HEK293 (cell line): ENCODE measurements around the gene DGKG.

Source experiments
- HOXA7 ChIP-seq: sonication (generic); formaldehyde crosslinking; IDR thresholded peaks from 2 replicates; pipeline ENCODE4 v1.8.1; 2022; ENCODE audit warnings: missing genetic modification reagents, borderline replicate concordance
- KLF1 ChIP-seq: fragments of 450-650 bp; formaldehyde crosslinking; IDR thresholded peaks from 2 replicates; pipeline ENCODE4 v1.5.1; 2016; ENCODE audit warnings: missing biosample characterization, missing genetic modification characterization
- REPIN1 ChIP-seq: fragments of 450-650 bp; formaldehyde crosslinking; IDR thresholded peaks from 2 replicates; pipeline ENCODE4 v1.5.1; 2017; ENCODE audit warnings: missing biosample characterization, missing genetic modification characterization, low read depth
- SCRT2 ChIP-seq: fragments of 450-650 bp; formaldehyde crosslinking; IDR thresholded peaks from 2 replicates; pipeline ENCODE4 v1.5.1; 2016; ENCODE audit warnings: missing biosample characterization, missing genetic modification characterization
- SETDB1 ChIP-seq: IDR thresholded peaks from one replicate; pipeline ENCODE4 v1.6.1; 2017; ENCODE audit warnings: mild to moderate bottlenecking, low read length, moderate library complexity, mixed read lengths; ENCODE audit not compliant: insufficient read length
- SP3 ChIP-seq: fragments of 450-650 bp; formaldehyde crosslinking; IDR thresholded peaks from 2 replicates; pipeline ENCODE4 v1.5.1; 2016; ENCODE audit warnings: missing biosample characterization, missing genetic modification characterization
- TRIM28 ChIP-seq: IDR thresholded peaks from 2 replicates; pipeline ENCODE4 v1.6.1; 2011; ENCODE audit warnings: low read length, control low read depth, borderline replicate concordance
- ZBTB21 ChIP-seq: fragments of 450-650 bp; formaldehyde crosslinking; IDR thresholded peaks from 2 replicates; pipeline ENCODE4 v1.5.1; 2017; ENCODE audit warnings: missing biosample characterization, missing genetic modification characterization
- ZNF114 ChIP-seq: fragments of 450-650 bp; formaldehyde crosslinking; IDR thresholded peaks from 2 replicates; pipeline ENCODE4 v1.5.0; 2017; ENCODE audit warnings: missing biosample characterization, missing genetic modification characterization
- ZNF133 ChIP-seq: fragments of 450-650 bp; formaldehyde crosslinking; IDR thresholded peaks from 2 replicates; pipeline ENCODE4 v1.5.1; 2016; ENCODE audit warnings: missing biosample characterization, missing genetic modification characterization
- ZNF155 ChIP-seq: fragments of 450-650 bp; formaldehyde crosslinking; IDR thresholded peaks from 2 replicates; pipeline ENCODE4 v1.5.1; 2016; ENCODE audit warnings: missing biosample characterization, missing genetic modification characterization
- ZNF174 ChIP-seq: fragments of 450-650 bp; formaldehyde crosslinking; IDR thresholded peaks from 2 replicates; pipeline ENCODE4 v1.5.0; 2017; ENCODE audit warnings: missing biosample characterization, mild to moderate bottlenecking, missing genetic modification characterization
- ZNF248 ChIP-seq: fragments of 450-650 bp; formaldehyde crosslinking; IDR thresholded peaks from 2 replicates; pipeline ENCODE4 v1.5.1; 2017; ENCODE audit warnings: missing biosample characterization, missing genetic modification characterization
- ZNF274 ChIP-seq, 2 experiments: fragments of 200-500 bp in 1 of 2; fragments of 450-650 bp in 1 of 2; sonication (Bioruptor generic) in 1 of 2; formaldehyde crosslinking in 1 of 2; IDR thresholded peaks; 2 replicates each; pipeline versions ENCODE4 v1.5.1 to v1.6.1; 2014 to 2016; ENCODE audit warnings: borderline replicate concordance in 1 of 2, inconsistent platforms in 1 of 2, low read length in 1 of 2, missing biosample characterization in 1 of 2, missing genetic modification characterization in 1 of 2
- ZNF394 ChIP-seq: fragments of 450-650 bp; formaldehyde crosslinking; IDR thresholded peaks from 2 replicates; pipeline ENCODE4 v1.5.1; 2016; ENCODE audit warnings: missing biosample characterization, missing genetic modification characterization, mild to moderate bottlenecking, moderate library complexity, borderline replicate concordance
- ZNF423 ChIP-seq: fragments of 450-650 bp; formaldehyde crosslinking; IDR thresholded peaks from 2 replicates; pipeline ENCODE4 v1.5.1; 2016; ENCODE audit warnings: missing biosample characterization, missing genetic modification characterization
- ZNF501 ChIP-seq: fragments of 450-650 bp; formaldehyde crosslinking; IDR thresholded peaks from 2 replicates; pipeline ENCODE4 v1.5.1; 2016; ENCODE audit warnings: missing biosample characterization, missing genetic modification characterization
- ZNF561 ChIP-seq: fragments of 450-650 bp; IDR thresholded peaks from 2 replicates; pipeline ENCODE4 v1.5.1; 2018; ENCODE audit warnings: missing biosample characterization, missing genetic modification characterization, borderline replicate concordance
- ZNF596 ChIP-seq: fragments of 450-650 bp; IDR thresholded peaks from 2 replicates; pipeline ENCODE4 v1.5.0; 2018; ENCODE audit warnings: missing biosample characterization, mild to moderate bottlenecking, missing genetic modification characterization, moderate library complexity
- ZNF621 ChIP-seq: fragments of 450-650 bp; formaldehyde crosslinking; IDR thresholded peaks from 2 replicates; pipeline ENCODE4 v1.5.1; 2017; ENCODE audit warnings: missing biosample characterization, missing genetic modification characterization
- ZNF747 ChIP-seq: fragments of 450-650 bp; formaldehyde crosslinking; IDR thresholded peaks from 2 replicates; pipeline ENCODE4 v1.5.1; 2016; ENCODE audit warnings: missing biosample characterization, missing genetic modification characterization
- ZNF776 ChIP-seq: fragments of 450-650 bp; formaldehyde crosslinking; IDR thresholded peaks from 2 replicates; pipeline ENCODE4 v1.5.0; 2017; ENCODE audit warnings: missing biosample characterization, missing genetic modification characterization, borderline replicate concordance
- ZSCAN30 ChIP-seq: fragments of 450-650 bp; IDR thresholded peaks from 2 replicates; pipeline ENCODE4 v1.5.1; 2018; ENCODE audit warnings: missing biosample characterization, mild to moderate bottlenecking, missing genetic modification characterization, moderate library complexity
- ZXDB ChIP-seq: fragments of 450-650 bp; formaldehyde crosslinking; IDR thresholded peaks from 2 replicates; pipeline ENCODE4 v1.5.1; 2016; ENCODE audit warnings: missing biosample characterization, missing genetic modification characterization
- TF ChIP-seq, protein P1 (sequence below): fragments of 450-650 bp; formaldehyde crosslinking; IDR thresholded peaks from 2 replicates; pipeline ENCODE4 v1.5.1; 2016; ENCODE audit warnings: missing biosample characterization, missing genetic modification characterization, low read depth
- TF ChIP-seq, protein P2 (sequence below): fragments of 450-650 bp; formaldehyde crosslinking; IDR thresholded peaks from 2 replicates; pipeline ENCODE4 v1.5.1; 2016; ENCODE audit warnings: missing biosample characterization, missing genetic modification characterization
- TF ChIP-seq, protein P3 (sequence below): fragments of 450-650 bp; formaldehyde crosslinking; IDR thresholded peaks from 2 replicates; pipeline ENCODE4 v1.5.1; 2016; ENCODE audit warnings: missing biosample characterization, missing genetic modification characterization
- TF ChIP-seq, protein P4 (sequence below): fragments of 450-650 bp; formaldehyde crosslinking; IDR thresholded peaks from 2 replicates; pipeline ENCODE4 v1.5.1; 2016; ENCODE audit warnings: missing biosample characterization, missing genetic modification characterization, borderline replicate concordance
- TF ChIP-seq, protein P5 (sequence below): fragments of 450-650 bp; formaldehyde crosslinking; IDR thresholded peaks from 2 replicates; pipeline ENCODE4 v1.5.1; 2016; ENCODE audit warnings: missing biosample characterization, missing genetic modification characterization

DGKG gene

DNA sequence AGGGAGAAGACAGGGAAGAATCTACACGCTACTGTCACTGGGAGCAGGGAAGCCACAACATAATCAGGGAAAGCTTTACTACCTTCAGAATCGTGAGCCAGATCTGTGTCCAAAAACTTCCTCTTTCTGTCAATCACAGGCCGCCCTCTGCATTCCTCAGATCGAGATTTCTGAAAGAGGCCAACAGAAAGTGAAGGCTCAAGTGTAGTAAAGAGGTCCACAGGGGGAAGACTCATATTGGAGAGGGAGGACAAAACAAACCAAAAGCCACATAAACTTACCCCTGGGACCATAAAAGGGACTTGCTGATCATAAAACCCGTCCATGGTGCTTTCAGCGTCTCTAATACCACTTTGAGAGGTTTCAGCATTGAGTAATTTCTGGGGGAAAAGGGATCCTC, 256.5 kb downstream of the DGKG start (continued):
- TF ChIP-seq, protein P1, sequence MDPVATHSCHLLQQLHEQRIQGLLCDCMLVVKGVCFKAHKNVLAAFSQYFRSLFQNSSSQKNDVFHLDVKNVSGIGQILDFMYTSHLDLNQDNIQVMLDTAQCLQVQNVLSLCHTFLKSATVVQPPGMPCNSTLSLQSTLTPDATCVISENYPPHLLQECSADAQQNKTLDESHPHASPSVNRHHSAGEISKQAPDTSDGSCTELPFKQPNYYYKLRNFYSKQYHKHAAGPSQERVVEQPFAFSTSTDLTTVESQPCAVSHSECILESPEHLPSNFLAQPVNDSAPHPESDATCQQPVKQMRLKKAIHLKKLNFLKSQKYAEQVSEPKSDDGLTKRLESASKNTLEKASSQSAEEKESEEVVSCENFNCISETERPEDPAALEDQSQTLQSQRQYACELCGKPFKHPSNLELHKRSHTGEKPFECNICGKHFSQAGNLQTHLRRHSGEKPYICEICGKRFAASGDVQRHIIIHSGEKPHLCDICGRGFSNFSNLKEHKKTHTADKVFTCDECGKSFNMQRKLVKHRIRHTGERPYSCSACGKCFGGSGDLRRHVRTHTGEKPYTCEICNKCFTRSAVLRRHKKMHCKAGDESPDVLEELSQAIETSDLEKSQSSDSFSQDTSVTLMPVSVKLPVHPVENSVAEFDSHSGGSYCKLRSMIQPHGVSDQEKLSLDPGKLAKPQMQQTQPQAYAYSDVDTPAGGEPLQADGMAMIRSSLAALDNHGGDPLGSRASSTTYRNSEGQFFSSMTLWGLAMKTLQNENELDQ (tag by site-specific recombination), result no peak
- TF ChIP-seq ZNF133 (tag by site-specific recombination), result no peak
- no peak for TF ChIP-seq TRIM28
- no peak for TF ChIP-seq SCRT2
- TF ChIP-seq, protein P2, sequence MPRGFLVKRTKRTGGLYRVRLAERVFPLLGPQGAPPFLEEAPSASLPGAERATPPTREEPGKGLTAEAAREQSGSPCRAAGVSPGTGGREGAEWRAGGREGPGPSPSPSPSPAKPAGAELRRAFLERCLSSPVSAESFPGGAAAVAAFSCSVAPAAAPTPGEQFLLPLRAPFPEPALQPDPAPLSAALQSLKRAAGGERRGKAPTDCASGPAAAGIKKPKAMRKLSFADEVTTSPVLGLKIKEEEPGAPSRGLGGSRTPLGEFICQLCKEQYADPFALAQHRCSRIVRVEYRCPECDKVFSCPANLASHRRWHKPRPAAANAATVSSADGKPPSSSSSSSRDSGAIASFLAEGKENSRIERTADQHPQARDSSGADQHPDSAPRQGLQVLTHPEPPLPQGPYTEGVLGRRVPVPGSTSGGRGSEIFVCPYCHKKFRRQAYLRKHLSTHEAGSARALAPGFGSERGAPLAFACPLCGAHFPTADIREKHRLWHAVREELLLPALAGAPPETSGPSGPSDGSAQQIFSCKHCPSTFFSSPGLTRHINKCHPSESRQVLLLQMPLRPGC, result peak; percentile 69; the same call in 1 of the 2 replicates
- TF ChIP-seq REPIN1 (tag by site-specific recombination), result no peak
- no peak for TF ChIP-seq ZNF776 (tag by site-specific recombination)
- no peak for TF ChIP-seq SP3 (tag by site-specific recombination)
- TF ChIP-seq ZNF155 (tag by site-specific recombination), result no peak
- peak; percentile 77 for TF ChIP-seq ZXDB (tag by site-specific recombination)
- no peak for TF ChIP-seq SETDB1
- TF ChIP-seq ZNF394 (tag by site-specific recombination), result peak; percentile 32; the same call in 1 of the 2 replicates
- TF ChIP-seq HOXA7, result no peak
- TF ChIP-seq, protein P3, sequence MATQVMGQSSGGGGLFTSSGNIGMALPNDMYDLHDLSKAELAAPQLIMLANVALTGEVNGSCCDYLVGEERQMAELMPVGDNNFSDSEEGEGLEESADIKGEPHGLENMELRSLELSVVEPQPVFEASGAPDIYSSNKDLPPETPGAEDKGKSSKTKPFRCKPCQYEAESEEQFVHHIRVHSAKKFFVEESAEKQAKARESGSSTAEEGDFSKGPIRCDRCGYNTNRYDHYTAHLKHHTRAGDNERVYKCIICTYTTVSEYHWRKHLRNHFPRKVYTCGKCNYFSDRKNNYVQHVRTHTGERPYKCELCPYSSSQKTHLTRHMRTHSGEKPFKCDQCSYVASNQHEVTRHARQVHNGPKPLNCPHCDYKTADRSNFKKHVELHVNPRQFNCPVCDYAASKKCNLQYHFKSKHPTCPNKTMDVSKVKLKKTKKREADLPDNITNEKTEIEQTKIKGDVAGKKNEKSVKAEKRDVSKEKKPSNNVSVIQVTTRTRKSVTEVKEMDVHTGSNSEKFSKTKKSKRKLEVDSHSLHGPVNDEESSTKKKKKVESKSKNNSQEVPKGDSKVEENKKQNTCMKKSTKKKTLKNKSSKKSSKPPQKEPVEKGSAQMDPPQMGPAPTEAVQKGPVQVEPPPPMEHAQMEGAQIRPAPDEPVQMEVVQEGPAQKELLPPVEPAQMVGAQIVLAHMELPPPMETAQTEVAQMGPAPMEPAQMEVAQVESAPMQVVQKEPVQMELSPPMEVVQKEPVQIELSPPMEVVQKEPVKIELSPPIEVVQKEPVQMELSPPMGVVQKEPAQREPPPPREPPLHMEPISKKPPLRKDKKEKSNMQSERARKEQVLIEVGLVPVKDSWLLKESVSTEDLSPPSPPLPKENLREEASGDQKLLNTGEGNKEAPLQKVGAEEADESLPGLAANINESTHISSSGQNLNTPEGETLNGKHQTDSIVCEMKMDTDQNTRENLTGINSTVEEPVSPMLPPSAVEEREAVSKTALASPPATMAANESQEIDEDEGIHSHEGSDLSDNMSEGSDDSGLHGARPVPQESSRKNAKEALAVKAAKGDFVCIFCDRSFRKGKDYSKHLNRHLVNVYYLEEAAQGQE, result peak; percentile 25; the same call in 1 of the 2 replicates
- 0 out of 2 replicates have a peak, but pooled peaks have one; percentile 23 for TF ChIP-seq ZSCAN30 (tag by site-specific recombination)
- TF ChIP-seq, protein P4, sequence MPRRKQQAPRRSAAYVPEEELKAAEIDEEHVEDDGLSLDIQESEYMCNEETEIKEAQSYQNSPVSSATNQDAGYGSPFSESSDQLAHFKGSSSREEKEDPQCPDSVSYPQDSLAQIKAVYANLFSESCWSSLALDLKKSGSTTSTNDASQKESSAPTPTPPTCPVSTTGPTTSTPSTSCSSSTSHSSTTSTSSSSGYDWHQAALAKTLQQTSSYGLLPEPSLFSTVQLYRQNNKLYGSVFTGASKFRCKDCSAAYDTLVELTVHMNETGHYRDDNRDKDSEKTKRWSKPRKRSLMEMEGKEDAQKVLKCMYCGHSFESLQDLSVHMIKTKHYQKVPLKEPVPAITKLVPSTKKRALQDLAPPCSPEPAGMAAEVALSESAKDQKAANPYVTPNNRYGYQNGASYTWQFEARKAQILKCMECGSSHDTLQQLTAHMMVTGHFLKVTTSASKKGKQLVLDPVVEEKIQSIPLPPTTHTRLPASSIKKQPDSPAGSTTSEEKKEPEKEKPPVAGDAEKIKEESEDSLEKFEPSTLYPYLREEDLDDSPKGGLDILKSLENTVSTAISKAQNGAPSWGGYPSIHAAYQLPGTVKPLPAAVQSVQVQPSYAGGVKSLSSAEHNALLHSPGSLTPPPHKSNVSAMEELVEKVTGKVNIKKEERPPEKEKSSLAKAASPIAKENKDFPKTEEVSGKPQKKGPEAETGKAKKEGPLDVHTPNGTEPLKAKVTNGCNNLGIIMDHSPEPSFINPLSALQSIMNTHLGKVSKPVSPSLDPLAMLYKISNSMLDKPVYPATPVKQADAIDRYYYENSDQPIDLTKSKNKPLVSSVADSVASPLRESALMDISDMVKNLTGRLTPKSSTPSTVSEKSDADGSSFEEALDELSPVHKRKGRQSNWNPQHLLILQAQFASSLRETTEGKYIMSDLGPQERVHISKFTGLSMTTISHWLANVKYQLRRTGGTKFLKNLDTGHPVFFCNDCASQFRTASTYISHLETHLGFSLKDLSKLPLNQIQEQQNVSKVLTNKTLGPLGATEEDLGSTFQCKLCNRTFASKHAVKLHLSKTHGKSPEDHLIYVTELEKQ, result peak; percentile 68; the same call in 1 of the 2 replicates
- no peak for TF ChIP-seq KLF1 (tag by site-specific recombination)
- TF ChIP-seq ZNF596 (tag by site-specific recombination), result 0 out of 2 replicates have a peak, but pooled peaks have one; percentile 22
- no peak for TF ChIP-seq ZNF621 (tag by site-specific recombination)
- TF ChIP-seq ZNF423 (tag by site-specific recombination), result peak; percentile 63; the same call in 1 of the 2 replicates
- TF ChIP-seq ZNF248 (tag by site-specific recombination), result no peak
- TF ChIP-seq ZBTB21, result no peak
- no peak for TF ChIP-seq ZNF501 (tag by site-specific recombination)
- no peak for TF ChIP-seq ZNF114 (tag by site-specific recombination)
- no peak for TF ChIP-seq ZNF747 (tag by site-specific recombination)
- TF ChIP-seq ZNF561 (tag by site-specific recombination), result 0 out of 2 replicates have a peak, but pooled peaks have one; percentile 40
- TF ChIP-seq, protein P5, sequence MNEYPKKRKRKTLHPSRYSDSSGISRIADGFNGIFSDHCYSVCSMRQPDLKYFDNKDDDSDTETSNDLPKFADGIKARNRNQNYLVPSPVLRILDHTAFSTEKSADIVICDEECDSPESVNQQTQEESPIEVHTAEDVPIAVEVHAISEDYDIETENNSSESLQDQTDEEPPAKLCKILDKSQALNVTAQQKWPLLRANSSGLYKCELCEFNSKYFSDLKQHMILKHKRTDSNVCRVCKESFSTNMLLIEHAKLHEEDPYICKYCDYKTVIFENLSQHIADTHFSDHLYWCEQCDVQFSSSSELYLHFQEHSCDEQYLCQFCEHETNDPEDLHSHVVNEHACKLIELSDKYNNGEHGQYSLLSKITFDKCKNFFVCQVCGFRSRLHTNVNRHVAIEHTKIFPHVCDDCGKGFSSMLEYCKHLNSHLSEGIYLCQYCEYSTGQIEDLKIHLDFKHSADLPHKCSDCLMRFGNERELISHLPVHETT (tag by site-specific recombination), result peak; percentile 66; the same call in 1 of the 2 replicates
- TF ChIP-seq ZNF174, result no peak
- TF ChIP-seq ZNF274 (IDR thresholded peaks at IDR 0.05; ENCODE audit: low read length), result no peak
- TF ChIP-seq ZNF274 (tag by site-specific recombination; IDR thresholded peaks at IDR 0.05; ENCODE audit: borderline replicate concordance), result no peak
